ENCODE data around the gene AFP. TPM values are rescaled to one million over a fixed set of nuclear protein-coding genes. Genes with fewer than 3 reads are reported as not detected.

AFP gene
- total RNA-seq, 1 donor from 2014 or later = not detected

DNA sequence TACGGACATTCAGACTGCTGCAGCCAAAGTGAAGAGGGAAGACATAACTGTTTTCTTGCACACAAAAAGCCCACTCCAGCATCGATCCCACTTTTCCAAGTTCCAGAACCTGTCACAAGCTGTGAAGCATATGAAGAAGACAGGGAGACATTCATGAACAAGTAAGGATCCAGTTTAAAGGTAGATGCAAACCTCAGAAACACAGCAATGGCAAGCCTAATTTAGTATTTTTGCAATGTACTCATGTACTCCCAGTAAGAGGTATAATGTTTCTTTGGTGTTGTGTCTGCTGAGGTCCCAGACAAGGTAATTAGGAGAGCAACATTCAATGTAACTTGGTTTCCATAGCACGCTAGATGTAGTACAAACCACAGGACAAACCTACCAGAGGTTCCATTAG is 4.6 kb downstream of the AFP start:
- Histone ChIP-seq H3K9me3 (no peaks in the 10 kb centered on the region), H3K4me3 (no peak overlapping the region), H3K36me3 (no peaks in the 10 kb centered on the region), H3K27me3 (no peaks in the 10 kb centered on the region), H3K27ac (no peak overlapping the region), H3K4me1 (no peaks in the 10 kb centered on the region)
- TF ChIP-seq POLR2A (IDR thresholded peaks at IDR 0.05) (no peak), POLR2AphosphoS5 (IDR thresholded peaks at IDR 0.05; ENCODE audit: insufficient read depth in 1 of 2, low read depth in 1 of 2) (no peak)
- TF ChIP-seq, protein P1, sequence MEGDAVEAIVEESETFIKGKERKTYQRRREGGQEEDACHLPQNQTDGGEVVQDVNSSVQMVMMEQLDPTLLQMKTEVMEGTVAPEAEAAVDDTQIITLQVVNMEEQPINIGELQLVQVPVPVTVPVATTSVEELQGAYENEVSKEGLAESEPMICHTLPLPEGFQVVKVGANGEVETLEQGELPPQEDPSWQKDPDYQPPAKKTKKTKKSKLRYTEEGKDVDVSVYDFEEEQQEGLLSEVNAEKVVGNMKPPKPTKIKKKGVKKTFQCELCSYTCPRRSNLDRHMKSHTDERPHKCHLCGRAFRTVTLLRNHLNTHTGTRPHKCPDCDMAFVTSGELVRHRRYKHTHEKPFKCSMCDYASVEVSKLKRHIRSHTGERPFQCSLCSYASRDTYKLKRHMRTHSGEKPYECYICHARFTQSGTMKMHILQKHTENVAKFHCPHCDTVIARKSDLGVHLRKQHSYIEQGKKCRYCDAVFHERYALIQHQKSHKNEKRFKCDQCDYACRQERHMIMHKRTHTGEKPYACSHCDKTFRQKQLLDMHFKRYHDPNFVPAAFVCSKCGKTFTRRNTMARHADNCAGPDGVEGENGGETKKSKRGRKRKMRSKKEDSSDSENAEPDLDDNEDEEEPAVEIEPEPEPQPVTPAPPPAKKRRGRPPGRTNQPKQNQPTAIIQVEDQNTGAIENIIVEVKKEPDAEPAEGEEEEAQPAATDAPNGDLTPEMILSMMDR (IDR thresholded peaks at IDR 0.05) = no peak
- no peak for DNase-seq (ENCODE audit: extremely low spot score in 2 of 2)
- intact Hi-C loops (cut with DNase I) = no loop called here

DNA sequence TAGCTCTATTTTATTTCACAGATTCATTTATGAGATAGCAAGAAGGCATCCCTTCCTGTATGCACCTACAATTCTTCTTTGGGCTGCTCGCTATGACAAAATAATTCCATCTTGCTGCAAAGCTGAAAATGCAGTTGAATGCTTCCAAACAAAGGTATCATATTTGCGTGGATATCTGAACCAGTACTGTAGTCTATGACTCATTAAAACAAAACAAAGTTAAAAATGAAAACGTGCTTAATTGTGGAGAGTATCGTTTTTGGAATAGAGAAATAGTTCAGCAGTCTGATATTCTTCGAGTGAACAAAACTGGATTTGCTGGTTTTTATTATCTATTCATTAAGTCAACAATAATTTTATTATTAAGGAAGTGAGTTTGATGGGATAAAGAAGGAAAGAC is 6.3 kb downstream of the AFP start:
- H3K36me3 ChIP-seq = no peaks in the 10 kb centered on the region
- no peak overlapping the region for H3K27ac ChIP-seq
- no peaks in the 10 kb centered on the region for H3K4me1 ChIP-seq
- H3K9me3 ChIP-seq = no peaks in the 10 kb centered on the region
- H3K4me3 ChIP-seq = no peak overlapping the region
- DNase-seq (ENCODE audit: extremely low spot score in 2 of 2) = no peak
- no peaks in the 10 kb centered on the region for H3K27me3 ChIP-seq
- intact Hi-C loops (cut with DNase I) = no loop called here
- TF ChIP-seq, protein P1 (IDR thresholded peaks at IDR 0.05) = no peak
- TF ChIP-seq POLR2AphosphoS5 (IDR thresholded peaks at IDR 0.05; ENCODE audit: insufficient read depth in 1 of 2, low read depth in 1 of 2) (no peak), POLR2A (IDR thresholded peaks at IDR 0.05) (no peak)

- Histone ChIP-seq H3K9me3 (no peaks in the 10 kb centered on the region), H3K4me3 (no peak overlapping the region), H3K36me3 (no peaks in the 10 kb centered on the region), H3K4me1 (no peaks in the 10 kb centered on the region), H3K27me3 (no peaks in the 10 kb centered on the region), H3K27ac (no peak overlapping the region)
- no peak for DNase-seq (ENCODE audit: extremely low spot score in 2 of 2)
- intact Hi-C loops (cut with DNase I) = no loop called here
- TF ChIP-seq POLR2A (IDR thresholded peaks at IDR 0.05) (no peak), POLR2AphosphoS5 (IDR thresholded peaks at IDR 0.05; ENCODE audit: insufficient read depth in 1 of 2, low read depth in 1 of 2) (no peak)
- TF ChIP-seq, protein P1 (IDR thresholded peaks at IDR 0.05) = no peak
These were observed 7.2 kb downstream of the AFP start for GRCh38 chr4:73443224-73443623.

- TF ChIP-seq POLR2A (IDR thresholded peaks at IDR 0.05) = no peak
- no peak for TF ChIP-seq POLR2AphosphoS5 (IDR thresholded peaks at IDR 0.05; ENCODE audit: insufficient read depth in 1 of 2, low read depth in 1 of 2)
- TF ChIP-seq, protein P1 (IDR thresholded peaks at IDR 0.05) = no peak
- intact Hi-C loops (cut with DNase I) = no loop called here
- no peaks in the 10 kb centered on the region for H3K27me3 ChIP-seq
- H3K27ac ChIP-seq = no peak overlapping the region
- no peak overlapping the region for H3K4me3 ChIP-seq
- no peak for DNase-seq (ENCODE audit: extremely low spot score in 2 of 2)
- no peaks in the 10 kb centered on the region for H3K36me3 ChIP-seq
- H3K9me3 ChIP-seq = no peaks in the 10 kb centered on the region
- H3K4me1 ChIP-seq = no peaks in the 10 kb centered on the region
These were observed 9.6 kb downstream of the AFP start for GRCh38 chr4:73445383-73446335.

GRCh38 chr4:73446336-73446938 is 10.4 kb downstream of the AFP start:
- intact Hi-C loops (cut with DNase I) = no loop called here
- no peak for DNase-seq (ENCODE audit: extremely low spot score in 2 of 2)
- no peak overlapping the region for H3K4me3 ChIP-seq
- TF ChIP-seq POLR2A (IDR thresholded peaks at IDR 0.05) = no peak
- TF ChIP-seq, protein P1 (IDR thresholded peaks at IDR 0.05) = no peak
- TF ChIP-seq POLR2AphosphoS5 (IDR thresholded peaks at IDR 0.05; ENCODE audit: insufficient read depth in 1 of 2, low read depth in 1 of 2) = no peak
- H3K27ac ChIP-seq = no peak overlapping the region
- no peaks in the 10 kb centered on the region for H3K27me3 ChIP-seq
- no peaks in the 10 kb centered on the region for H3K36me3 ChIP-seq
- H3K4me1 ChIP-seq = no peaks in the 10 kb centered on the region
- H3K9me3 ChIP-seq = no peaks in the 10 kb centered on the region
